ENCODE results near the gene FCHO2. TPM values are rescaled to one million over a fixed set of nuclear protein-coding genes. Genes with fewer than 3 reads are reported as not detected.

Gene FCHO2
- 17.7 and 18.1 TPM in 2 replicates for polyA plus RNA-seq (2013)

GRCh38 chr5:72955768-72956323 lies at the start of gene FCHO2:
TSS of gene FCHO2 (plus strand) at chr5:72956041. CDS start at chr5:72956097, 56 bp downstream.
- Histone ChIP-seq H3K27ac (ENCODE audit: low read depth, low read length) (peak within 1 kb of the TSS; percentile 95), H4K91ac (ENCODE audit: low read depth, low read length) (peak within 1 kb of the TSS; percentile 95), H3K4ac (ENCODE audit: low read depth, low read length) (peak within 1 kb of the TSS; percentile 99), H2AFZ (ENCODE audit: insufficient read depth, low read length, poor library complexity) (peak within 1 kb of the TSS; percentile 93), H3K23ac (ENCODE audit: low read length) (no peak within 1 kb of the TSS), H3K27me3 (ENCODE audit: insufficient read depth, low read length) (no peaks in the 10 kb centered on the region), H3K14ac (ENCODE audit: low read length) (peak within 1 kb of the TSS; percentile 94), H3K4me3 (ENCODE audit: low read depth, low read length) (peak within 1 kb of the TSS; percentile 91), H2BK5ac (ENCODE audit: low read depth, low read length, poor library complexity) (peak within 1 kb of the TSS; percentile 98), H3K4me2 (ENCODE audit: low read length) (peak within 1 kb of the TSS; percentile 89), H4K12ac (ENCODE audit: low read depth, low read length) (peak within 1 kb of the TSS; percentile 96), H2BK120ac (ENCODE audit: insufficient read depth, low read length, poor library complexity) (peak within 1 kb of the TSS; percentile 86), H2AK5ac (ENCODE audit: low read length) (peak within 1 kb of the TSS; percentile 54), H2BK12ac (ENCODE audit: low read length) (peak within 1 kb of the TSS; percentile 85), H4K8ac (ENCODE audit: low read depth, low read length) (peak within 1 kb of the TSS; percentile 95), H3K4me1 (ENCODE audit: control insufficient read depth in 1 of 2, insufficient read depth in 2 of 2, low read length in 2 of 2) (no peaks in the 10 kb centered on the region), H3K9me3 (ENCODE audit: insufficient read depth, low read depth, low read length) (no peaks in the 10 kb centered on the region), H3K79me1 (ENCODE audit: low read length) (peaks cover 15% of the 10 kb centered on the region), H3K9ac (ENCODE audit: low read length) (peak within 1 kb of the TSS; percentile 96), H3K36me3 (ENCODE audit: control insufficient read depth in 1 of 2, insufficient read depth in 2 of 2, low read length in 2 of 2) (peaks cover 0 to 2% of the 10 kb centered on the region in 2 experiments), H3K79me2 (ENCODE audit: control insufficient read depth, insufficient read depth, low read length, poor library complexity) (peaks cover 10% of the 10 kb centered on the region), H3K18ac (ENCODE audit: low read length) (peak within 1 kb of the TSS; percentile 89)
- peak; percentile 100 for DNase-seq
- no CpG with 5 or more reads among the region's 64 CpGs for WGBS (ENCODE audit: extremely low coverage, insufficient coverage, insufficient read length)

GRCh38 chr5:72906806-72907205 lies 49.0 kb upstream of the FCHO2 start:
- H3K4ac ChIP-seq (ENCODE audit: low read depth, low read length), result no peak overlapping the region
- no peaks in the 10 kb centered on the region for H3K27me3 ChIP-seq (ENCODE audit: insufficient read depth, low read length)
- no peak overlapping the region for H4K91ac ChIP-seq (ENCODE audit: low read depth, low read length)
- H4K8ac ChIP-seq (ENCODE audit: low read depth, low read length), result no peak overlapping the region
- no peak overlapping the region for H3K9ac ChIP-seq (ENCODE audit: low read length)
- DNase-seq, result no peak
- H2AK5ac ChIP-seq (ENCODE audit: low read length), result no peak overlapping the region
- H2BK12ac ChIP-seq (ENCODE audit: low read length), result no peak overlapping the region
- no peak overlapping the region for H3K23ac ChIP-seq (ENCODE audit: low read length)
- no peak overlapping the region for H2BK120ac ChIP-seq (ENCODE audit: insufficient read depth, low read length, poor library complexity)
- no peak overlapping the region for H3K4me2 ChIP-seq (ENCODE audit: low read length)
- H4K12ac ChIP-seq (ENCODE audit: low read depth, low read length), result no peak overlapping the region
- H3K18ac ChIP-seq (ENCODE audit: low read length), result no peak overlapping the region
- H2AFZ ChIP-seq (ENCODE audit: insufficient read depth, low read length, poor library complexity), result no peak overlapping the region
- no peak overlapping the region for H3K27ac ChIP-seq (ENCODE audit: low read depth, low read length)
- H3K9me3 ChIP-seq (ENCODE audit: insufficient read depth, low read depth, low read length), result no peaks in the 10 kb centered on the region
- no peak overlapping the region for H3K4me3 ChIP-seq (ENCODE audit: low read depth, low read length)
- H3K4me1 ChIP-seq (ENCODE audit: control insufficient read depth in 1 of 2, insufficient read depth in 2 of 2, low read length in 2 of 2), result no peaks in the 10 kb centered on the region
- no peaks in the 10 kb centered on the region for H3K79me2 ChIP-seq (ENCODE audit: control insufficient read depth, insufficient read depth, low read length, poor library complexity)
- no peak overlapping the region for H3K14ac ChIP-seq (ENCODE audit: low read length)
- no peak overlapping the region for H2BK5ac ChIP-seq (ENCODE audit: low read depth, low read length, poor library complexity)
- H3K36me3 ChIP-seq (ENCODE audit: control insufficient read depth in 1 of 2, insufficient read depth in 2 of 2, low read length in 2 of 2), result peaks cover 20 to 32% of the 10 kb centered on the region in 2 experiments
- H3K79me1 ChIP-seq (ENCODE audit: low read length), result no peaks in the 10 kb centered on the region

GRCh38 chr5:72908664-72909063 lies 47.2 kb upstream of the FCHO2 start:
- Histone ChIP-seq H4K12ac (ENCODE audit: low read depth, low read length) (no peak overlapping the region), H3K79me1 (ENCODE audit: low read length) (no peaks in the 10 kb centered on the region), H3K23ac (ENCODE audit: low read length) (no peak overlapping the region), H3K79me2 (ENCODE audit: control insufficient read depth, insufficient read depth, low read length, poor library complexity) (no peaks in the 10 kb centered on the region), H2AFZ (ENCODE audit: insufficient read depth, low read length, poor library complexity) (no peak overlapping the region), H3K4ac (ENCODE audit: low read depth, low read length) (no peak overlapping the region), H3K9me3 (ENCODE audit: insufficient read depth, low read depth, low read length) (no peaks in the 10 kb centered on the region), H3K14ac (ENCODE audit: low read length) (no peak overlapping the region), H2BK120ac (ENCODE audit: insufficient read depth, low read length, poor library complexity) (no peak overlapping the region), H2AK5ac (ENCODE audit: low read length) (no peak overlapping the region), H3K27ac (ENCODE audit: low read depth, low read length) (no peak overlapping the region), H4K91ac (ENCODE audit: low read depth, low read length) (no peak overlapping the region), H4K8ac (ENCODE audit: low read depth, low read length) (no peak overlapping the region), H3K36me3 (ENCODE audit: control insufficient read depth in 1 of 2, insufficient read depth in 2 of 2, low read length in 2 of 2) (peaks cover 18 to 30% of the 10 kb centered on the region in 2 experiments), H2BK5ac (ENCODE audit: low read depth, low read length, poor library complexity) (no peak overlapping the region), H3K18ac (ENCODE audit: low read length) (no peak overlapping the region), H3K4me3 (ENCODE audit: low read depth, low read length) (no peak overlapping the region), H3K27me3 (ENCODE audit: insufficient read depth, low read length) (no peaks in the 10 kb centered on the region), H2BK12ac (ENCODE audit: low read length) (no peak overlapping the region), H3K4me1 (ENCODE audit: control insufficient read depth in 1 of 2, insufficient read depth in 2 of 2, low read length in 2 of 2) (no peaks in the 10 kb centered on the region), H3K4me2 (ENCODE audit: low read length) (no peak overlapping the region), H3K9ac (ENCODE audit: low read length) (no peak overlapping the region)
- no CpG with 5 or more reads among the region's 6 CpGs for WGBS (ENCODE audit: extremely low coverage, insufficient coverage, insufficient read length)
- no peak for DNase-seq

GRCh38 chr5:72917371-72917776 lies 38.5 kb upstream of the FCHO2 start:
- Histone ChIP-seq H3K4ac (ENCODE audit: low read depth, low read length) (no peak overlapping the region), H3K79me1 (ENCODE audit: low read length) (no peaks in the 10 kb centered on the region), H4K12ac (ENCODE audit: low read depth, low read length) (no peak overlapping the region), H3K4me2 (ENCODE audit: low read length) (no peak overlapping the region), H2BK5ac (ENCODE audit: low read depth, low read length, poor library complexity) (no peak overlapping the region), H3K4me1 (ENCODE audit: control insufficient read depth in 1 of 2, insufficient read depth in 2 of 2, low read length in 2 of 2) (no peaks in the 10 kb centered on the region), H3K27me3 (ENCODE audit: insufficient read depth, low read length) (no peaks in the 10 kb centered on the region), H4K91ac (ENCODE audit: low read depth, low read length) (no peak overlapping the region), H2BK12ac (ENCODE audit: low read length) (no peak overlapping the region), H4K8ac (ENCODE audit: low read depth, low read length) (no peak overlapping the region), H3K18ac (ENCODE audit: low read length) (no peak overlapping the region), H3K14ac (ENCODE audit: low read length) (no peak overlapping the region), H3K23ac (ENCODE audit: low read length) (no peak overlapping the region), H3K79me2 (ENCODE audit: control insufficient read depth, insufficient read depth, low read length, poor library complexity) (no peaks in the 10 kb centered on the region), H3K9me3 (ENCODE audit: insufficient read depth, low read depth, low read length) (no peaks in the 10 kb centered on the region), H2BK120ac (ENCODE audit: insufficient read depth, low read length, poor library complexity) (no peak overlapping the region), H3K9ac (ENCODE audit: low read length) (no peak overlapping the region), H2AK5ac (ENCODE audit: low read length) (no peak overlapping the region), H2AFZ (ENCODE audit: insufficient read depth, low read length, poor library complexity) (no peak overlapping the region), H3K4me3 (ENCODE audit: low read depth, low read length) (no peak overlapping the region), H3K36me3 (ENCODE audit: control insufficient read depth in 1 of 2, insufficient read depth in 2 of 2, low read length in 2 of 2) (peaks cover 4% of the 10 kb centered on the region in 2 experiments), H3K27ac (ENCODE audit: low read depth, low read length) (no peak overlapping the region)
- DNase-seq, result no peak
- no CpG with 5 or more reads among the region's 1 CpG for WGBS (ENCODE audit: extremely low coverage, insufficient coverage, insufficient read length)

Data from trophoblast cell (in vitro differentiated cells and primary cell).